ENCODE results near the gene MYO16. TPM values are rescaled to one million over a fixed set of nuclear protein-coding genes. Genes with fewer than 3 reads are reported as not detected.

MYO16 gene
- total RNA-seq, 1 experiment from 2014 or later: 0.36 TPM

DNA sequence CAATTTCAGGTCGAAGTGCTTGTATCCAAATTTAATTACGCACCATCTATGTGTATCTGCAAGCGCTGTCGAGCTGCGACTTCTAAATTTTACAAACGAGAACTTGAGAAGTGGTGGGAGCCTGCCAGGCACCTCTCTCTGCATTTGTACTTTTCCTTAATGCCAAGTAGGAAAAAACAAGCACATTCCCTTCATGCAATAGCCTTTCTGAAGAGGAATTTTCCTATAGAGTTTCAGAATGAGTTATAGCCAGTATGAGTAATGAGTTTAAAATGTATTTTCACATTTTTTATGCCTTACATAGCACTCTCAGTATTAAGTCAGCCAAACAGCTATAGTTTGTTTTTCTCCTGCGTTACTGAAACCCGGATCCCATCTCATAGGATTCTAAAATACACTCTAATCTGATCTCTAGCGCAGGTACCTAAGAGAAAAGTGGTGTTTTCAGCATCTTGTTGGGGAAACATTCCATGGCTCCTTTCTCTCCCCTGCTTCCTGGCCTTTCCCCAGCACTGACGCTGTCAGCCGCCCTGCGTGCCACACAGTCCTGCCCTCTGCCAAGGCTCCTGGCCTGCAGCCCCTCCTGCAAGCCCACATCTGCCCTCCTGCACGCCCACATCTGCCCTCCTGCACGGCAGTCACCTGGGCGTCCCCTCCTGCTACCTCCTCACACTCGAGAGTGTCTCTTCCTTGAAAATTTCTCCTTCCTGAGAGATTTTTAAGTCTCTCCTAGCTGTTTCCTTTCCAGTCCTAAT, 526.9 kb downstream of the MYO16 start:
- peak; percentile 78 for DNase-seq
- no peaks in the 10 kb centered on the region for H3K9me3 ChIP-seq
- no peak overlapping the region; the same call in 1 of the 2 replicates for H3K4me3 ChIP-seq

DNA sequence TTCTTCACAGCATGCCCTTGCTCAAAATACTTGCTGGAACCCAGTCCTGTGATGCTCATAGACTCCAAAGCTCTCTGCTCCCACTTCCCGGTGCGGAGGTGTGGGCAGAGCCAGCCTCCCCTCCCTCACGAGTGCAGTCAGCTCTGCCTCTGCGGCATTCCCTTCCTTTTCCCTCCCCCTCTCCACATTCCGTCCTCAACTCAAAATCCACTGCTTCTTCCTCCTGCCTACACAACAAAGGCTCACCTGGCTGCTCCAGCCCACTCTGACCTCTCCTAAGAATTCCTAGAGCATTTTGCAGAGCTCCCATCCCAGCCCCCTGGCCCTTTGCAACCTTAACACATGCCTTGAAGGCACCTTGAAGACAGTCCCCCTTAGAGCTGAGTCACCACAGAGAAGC, 527.9 kb downstream of the MYO16 start:
- Histone ChIP-seq H3K27me3 (no peaks in the 10 kb centered on the region), H3K4me3 (no peak overlapping the region), H3K9me3 (no peaks in the 10 kb centered on the region), H3K36me3 (no peaks in the 10 kb centered on the region)
- no peak for DNase-seq

More for the DNA sequence above, 526.9 kb downstream of the MYO16 start:
- Histone ChIP-seq H3K36me3 (no peaks in the 10 kb centered on the region), H3K27me3 (no peaks in the 10 kb centered on the region)

DNA sequence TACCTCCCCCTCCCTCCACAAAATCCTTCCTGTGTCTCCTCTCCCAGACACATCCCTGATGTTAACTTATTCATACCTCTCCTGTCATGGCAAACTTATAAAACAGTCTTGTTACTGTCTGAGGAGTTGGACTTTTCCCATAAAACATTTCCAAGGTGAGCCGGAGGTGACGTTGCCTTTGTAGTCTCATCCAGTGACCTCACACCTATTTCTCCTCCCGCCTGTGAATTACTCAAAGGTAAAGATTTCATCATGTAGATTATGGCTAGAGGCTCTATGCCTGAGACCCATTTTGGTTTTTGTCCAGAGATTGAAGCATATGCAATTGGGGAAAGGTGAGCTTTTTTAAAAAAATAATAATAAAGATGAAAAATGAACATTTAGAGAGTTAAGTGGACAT, 529.0 kb downstream of the MYO16 start:
- no peak overlapping the region for H3K4me3 ChIP-seq
- no peaks in the 10 kb centered on the region for H3K36me3 ChIP-seq
- no peak for DNase-seq
- no peaks in the 10 kb centered on the region for H3K9me3 ChIP-seq
- H3K27me3 ChIP-seq: no peaks in the 10 kb centered on the region

DNA sequence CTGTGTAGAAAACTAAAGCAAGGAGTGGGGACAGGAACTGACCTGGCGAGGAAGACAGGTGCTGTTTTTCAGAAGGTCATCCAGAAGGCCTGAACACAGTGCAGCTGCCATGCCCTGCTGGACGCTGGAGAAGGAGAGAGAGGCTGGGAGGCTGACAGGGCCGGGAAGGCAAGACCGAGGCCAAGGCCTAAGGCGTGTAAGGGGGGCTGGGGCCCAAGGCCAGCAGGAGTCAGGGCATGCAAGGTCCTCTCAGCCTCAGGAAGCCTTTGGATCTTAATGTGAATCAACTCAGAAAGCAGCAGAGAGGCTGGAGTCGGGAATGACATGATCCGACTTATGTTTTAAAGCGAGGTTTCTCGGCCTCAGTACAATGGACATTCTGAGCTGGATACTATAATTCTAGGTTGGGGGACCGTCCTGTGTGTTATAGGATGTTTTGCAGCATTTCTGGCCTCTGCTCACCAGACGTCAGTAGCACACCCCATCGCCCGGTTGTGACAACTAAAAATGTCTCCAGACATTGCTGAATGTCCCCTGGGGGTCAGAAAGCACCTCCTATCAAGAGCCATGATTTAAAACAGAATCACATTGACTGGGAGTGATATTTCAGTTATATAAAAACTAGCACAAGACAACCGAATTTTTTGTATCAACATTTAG, 530.4 kb downstream of the MYO16 start:
- DNase-seq: no peak
- Histone ChIP-seq H3K4me3 (no peak overlapping the region), H3K27me3 (no peaks in the 10 kb centered on the region), H3K36me3 (no peaks in the 10 kb centered on the region), H3K9me3 (no peaks in the 10 kb centered on the region)

DNA sequence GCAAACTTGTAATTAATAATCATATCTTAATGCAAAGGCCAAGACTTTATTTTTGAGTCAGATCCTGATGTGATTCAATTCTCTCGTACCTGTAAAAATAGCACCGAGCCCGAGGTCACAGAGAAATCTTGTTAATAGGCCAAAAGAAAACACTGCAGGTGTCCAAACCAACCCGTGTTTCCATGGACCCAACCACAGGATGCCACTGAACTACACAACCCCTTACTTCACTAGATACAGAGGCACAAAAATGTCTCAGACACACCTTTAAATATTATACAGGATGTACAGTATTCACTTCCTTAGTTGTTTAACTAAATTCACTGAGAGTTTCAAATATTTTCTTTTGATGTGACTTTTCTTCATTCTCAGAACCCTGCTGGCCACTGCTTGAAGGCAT, 530.9 kb downstream of the MYO16 start:
- H3K9me3 ChIP-seq: no peaks in the 10 kb centered on the region
- no peaks in the 10 kb centered on the region for H3K27me3 ChIP-seq
- no peak overlapping the region for H3K4me3 ChIP-seq
- no peaks in the 10 kb centered on the region for H3K36me3 ChIP-seq
- no peak for DNase-seq

DNA sequence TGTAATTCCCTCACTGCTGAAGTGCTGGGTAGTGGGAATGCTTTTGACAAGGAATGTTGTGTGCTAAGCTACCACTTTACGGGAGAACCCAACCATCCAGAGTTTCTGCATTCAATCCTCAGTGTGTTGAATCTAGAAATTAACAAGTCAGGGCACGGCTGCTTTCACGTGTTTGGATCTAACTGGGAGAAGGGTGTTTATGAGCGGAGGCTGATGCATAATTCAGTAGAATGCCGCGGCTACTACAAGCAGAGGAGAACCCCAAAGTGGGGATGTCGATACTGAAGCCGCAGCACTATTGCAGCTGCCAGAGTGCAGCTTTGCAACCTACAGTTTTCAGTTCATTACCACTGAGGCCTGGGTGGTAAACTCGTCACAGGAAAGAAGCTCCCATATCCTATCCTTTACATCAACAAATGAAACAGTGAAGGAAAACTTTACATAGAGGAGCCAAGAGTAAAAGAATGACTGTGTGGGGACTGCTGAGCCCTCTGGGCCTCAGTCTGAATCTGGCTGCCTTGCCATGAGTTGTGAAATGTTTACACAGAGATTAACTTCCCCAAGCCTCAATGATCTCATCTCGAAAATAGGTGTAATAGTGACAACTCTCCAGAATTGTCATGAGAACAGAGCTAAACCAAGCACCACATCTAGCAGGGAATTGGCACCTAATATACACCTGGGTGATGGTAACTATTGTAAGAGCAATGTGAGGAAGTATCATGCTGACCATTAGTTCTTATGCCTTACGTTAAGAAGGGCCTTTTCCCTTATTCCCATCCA, 531.7 kb downstream of the MYO16 start:
- DNase-seq: no peak

DNA sequence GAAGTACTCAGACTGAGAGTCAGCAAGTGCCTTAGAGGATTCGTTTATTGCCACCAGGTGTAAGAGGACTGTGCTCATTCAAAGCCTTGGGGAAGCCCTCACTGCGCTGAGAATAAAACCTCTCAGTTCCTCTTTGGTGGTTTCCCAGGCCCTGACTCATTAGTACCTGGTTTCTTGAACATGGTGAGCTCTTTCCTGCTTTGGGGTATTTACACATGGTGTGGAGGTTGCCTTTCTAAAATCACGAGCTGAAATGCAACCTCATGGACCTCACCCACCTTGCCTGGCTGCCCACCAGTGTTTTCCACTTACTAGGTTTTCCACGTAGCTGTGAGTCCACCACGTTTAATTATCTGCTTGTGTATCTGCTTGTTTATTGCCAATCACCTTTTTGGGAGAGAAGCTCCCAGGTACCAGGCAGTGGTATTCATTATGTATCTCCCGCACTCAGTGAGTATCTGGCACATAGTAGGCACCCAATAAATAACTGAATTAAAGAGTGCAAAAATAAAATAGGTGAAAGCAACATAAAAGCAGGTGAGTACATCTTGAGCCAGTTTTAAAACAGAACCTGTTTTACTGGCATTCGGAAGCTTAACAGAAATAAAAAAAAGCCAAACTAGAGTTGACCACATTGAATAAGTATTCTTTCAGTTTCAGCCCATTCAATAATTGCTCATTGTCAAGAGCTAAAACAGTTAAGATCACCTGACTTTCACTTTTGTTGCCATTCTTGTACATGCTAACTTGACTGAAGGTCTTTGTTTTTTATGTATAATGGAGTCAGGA, 533.0 kb downstream of the MYO16 start:
- no peaks in the 10 kb centered on the region for H3K9me3 ChIP-seq
- no peaks in the 10 kb centered on the region for H3K27me3 ChIP-seq
- DNase-seq: no peak
- H3K4me3 ChIP-seq: no peak overlapping the region
- no peaks in the 10 kb centered on the region for H3K36me3 ChIP-seq

More for the DNA sequence above, 531.7 kb downstream of the MYO16 start:
- Histone ChIP-seq H3K4me3 (no peak overlapping the region), H3K9me3 (no peaks in the 10 kb centered on the region), H3K36me3 (no peaks in the 10 kb centered on the region), H3K27me3 (no peaks in the 10 kb centered on the region)

DNA sequence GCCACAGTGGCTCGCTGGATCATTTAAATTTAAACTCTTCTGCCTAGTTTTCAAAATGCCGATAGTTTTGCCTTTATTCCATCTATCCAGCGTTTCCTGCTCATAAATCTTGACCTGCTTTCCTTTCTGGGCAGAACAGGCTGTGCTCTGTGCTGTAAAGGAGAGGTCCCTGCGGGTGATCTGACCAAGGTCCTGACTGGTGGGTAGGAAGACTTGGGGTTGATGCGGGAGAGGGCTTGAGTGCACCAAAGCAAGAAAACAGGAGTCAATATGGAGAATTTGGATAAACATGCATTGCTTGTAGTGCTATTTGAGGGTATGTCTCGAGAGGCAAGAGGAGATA, 533.6 kb downstream of the MYO16 start:
- Histone ChIP-seq H3K36me3 (no peaks in the 10 kb centered on the region), H3K27me3 (no peaks in the 10 kb centered on the region), H3K9me3 (no peaks in the 10 kb centered on the region), H3K4me3 (no peak overlapping the region)
- no peak for DNase-seq

DNA sequence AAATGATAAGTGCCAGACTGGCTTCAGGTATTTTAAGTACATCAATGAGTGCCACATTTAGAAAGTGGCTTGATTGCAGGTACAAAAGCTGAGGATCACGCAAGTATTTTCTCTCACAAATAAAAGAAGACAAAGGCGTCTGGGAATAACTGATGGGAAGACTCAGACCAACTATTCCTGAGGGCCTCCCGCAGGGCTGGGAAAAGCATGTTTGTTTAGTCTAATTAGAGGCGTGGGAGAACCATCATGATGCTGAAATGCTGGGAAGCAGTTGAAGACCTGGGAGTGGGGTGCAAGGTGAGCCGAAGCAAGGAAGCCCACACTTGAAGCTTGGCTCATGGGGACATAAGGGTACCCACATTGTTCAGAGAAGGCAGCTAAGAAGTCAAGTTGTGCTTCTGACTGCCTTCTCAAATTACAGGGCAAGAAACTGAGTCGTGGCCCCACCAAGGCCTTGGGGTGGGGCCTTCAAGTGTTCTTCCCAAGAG, 536.0 kb downstream of the MYO16 start:
- no peak for DNase-seq
- no peaks in the 10 kb centered on the region for H3K36me3 ChIP-seq

DNA sequence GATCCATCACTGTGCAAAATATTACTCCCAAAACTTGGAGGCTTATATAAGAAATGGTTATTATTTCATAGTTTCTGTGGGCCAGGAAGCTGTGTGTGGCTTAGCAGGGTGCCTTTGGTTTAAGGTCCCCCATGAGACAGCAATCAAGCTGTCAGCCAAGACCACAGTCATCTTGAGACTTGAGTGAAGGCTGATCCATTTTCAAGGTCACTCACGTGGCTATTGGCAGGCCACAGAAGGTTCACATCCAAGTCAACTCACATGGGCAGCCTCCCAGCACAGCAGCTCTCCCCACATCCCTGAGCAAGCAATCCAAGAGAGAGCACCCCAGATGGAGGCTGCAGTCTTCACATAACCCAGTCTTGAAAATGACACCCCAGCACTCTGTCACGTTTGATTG, 537.4 kb downstream of the MYO16 start:
- H3K36me3 ChIP-seq: no peaks in the 10 kb centered on the region
- H3K4me3 ChIP-seq: no peak overlapping the region
- no peaks in the 10 kb centered on the region for H3K27me3 ChIP-seq
- H3K9me3 ChIP-seq: no peaks in the 10 kb centered on the region
- peak; percentile 32 for DNase-seq

More for the DNA sequence above, 536.0 kb downstream of the MYO16 start:
- Histone ChIP-seq H3K27me3 (no peaks in the 10 kb centered on the region), H3K9me3 (no peaks in the 10 kb centered on the region), H3K4me3 (no peak overlapping the region)

DNA sequence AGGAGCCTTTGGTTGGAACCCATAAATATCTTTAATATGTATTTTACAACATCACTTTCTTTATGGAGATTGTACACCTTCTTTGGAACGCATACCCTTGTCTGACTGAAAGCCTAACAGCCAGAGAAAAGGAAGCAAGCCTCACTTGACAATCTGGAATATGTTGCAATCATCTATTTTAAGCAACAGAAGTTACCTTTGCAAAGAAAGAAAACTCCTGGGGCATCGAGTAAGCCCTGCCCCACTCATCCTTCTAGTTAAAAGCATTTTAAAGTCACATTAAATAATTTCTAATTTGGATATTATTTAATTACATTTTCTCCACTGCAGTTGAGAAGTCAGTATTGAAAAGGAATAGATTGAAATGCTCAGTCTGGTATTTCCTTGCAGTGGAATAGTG, 542.7 kb downstream of the MYO16 start:
- H3K36me3 ChIP-seq: no peaks in the 10 kb centered on the region
- DNase-seq: no peak
- no peaks in the 10 kb centered on the region for H3K9me3 ChIP-seq
- H3K27me3 ChIP-seq: no peaks in the 10 kb centered on the region
- H3K4me3 ChIP-seq: no peak overlapping the region

DNA sequence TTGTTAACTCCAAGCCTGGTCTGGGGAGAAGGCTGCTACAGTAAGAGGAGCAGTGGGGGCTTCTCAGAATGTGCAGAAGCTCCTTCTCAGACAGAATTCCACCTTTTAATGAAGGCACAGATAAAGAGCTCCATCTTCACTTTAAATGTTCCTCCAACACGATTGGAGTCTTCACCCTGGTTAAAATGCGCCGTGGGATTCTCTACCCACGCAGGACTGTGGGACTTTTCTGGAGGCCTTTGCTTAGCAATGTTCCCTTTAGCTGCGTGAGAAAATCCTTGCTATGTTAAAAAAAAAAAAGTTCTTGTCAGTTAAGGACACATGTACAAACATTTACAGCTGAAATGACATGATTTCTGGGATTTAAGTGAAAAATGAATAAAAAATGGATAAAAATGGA, 546.3 kb downstream of the MYO16 start:
- no peak overlapping the region for H3K4me3 ChIP-seq
- H3K27me3 ChIP-seq: no peaks in the 10 kb centered on the region
- DNase-seq: no peak
- no peaks in the 10 kb centered on the region for H3K36me3 ChIP-seq
- H3K9me3 ChIP-seq: no peaks in the 10 kb centered on the region

DNA sequence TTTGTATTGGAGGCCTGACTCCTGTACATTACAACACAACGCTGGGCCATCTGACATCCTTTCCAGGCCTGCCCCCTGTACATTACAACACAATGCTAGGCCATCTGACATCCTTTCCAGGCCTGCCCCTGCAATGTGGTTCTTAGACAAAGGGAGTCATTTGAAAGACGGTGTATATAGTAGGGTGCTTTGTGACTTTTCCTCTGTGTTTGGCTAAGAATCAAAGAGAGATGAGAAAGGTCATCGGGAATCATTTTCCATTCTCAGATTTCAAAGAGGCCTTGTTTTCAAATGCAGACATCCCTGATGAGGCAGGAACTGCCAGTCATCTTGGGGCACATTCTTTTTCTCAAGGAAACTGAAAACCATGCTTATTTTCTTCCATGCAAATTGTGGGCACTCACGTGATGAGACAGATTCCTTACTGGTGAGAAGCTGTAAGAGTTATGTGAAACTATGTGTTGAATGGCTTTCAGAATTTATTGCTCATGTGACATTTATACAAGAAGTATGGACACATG, 551.6 kb downstream of the MYO16 start:
- Histone ChIP-seq H3K9me3 (no peaks in the 10 kb centered on the region), H3K27me3 (no peaks in the 10 kb centered on the region)

DNA sequence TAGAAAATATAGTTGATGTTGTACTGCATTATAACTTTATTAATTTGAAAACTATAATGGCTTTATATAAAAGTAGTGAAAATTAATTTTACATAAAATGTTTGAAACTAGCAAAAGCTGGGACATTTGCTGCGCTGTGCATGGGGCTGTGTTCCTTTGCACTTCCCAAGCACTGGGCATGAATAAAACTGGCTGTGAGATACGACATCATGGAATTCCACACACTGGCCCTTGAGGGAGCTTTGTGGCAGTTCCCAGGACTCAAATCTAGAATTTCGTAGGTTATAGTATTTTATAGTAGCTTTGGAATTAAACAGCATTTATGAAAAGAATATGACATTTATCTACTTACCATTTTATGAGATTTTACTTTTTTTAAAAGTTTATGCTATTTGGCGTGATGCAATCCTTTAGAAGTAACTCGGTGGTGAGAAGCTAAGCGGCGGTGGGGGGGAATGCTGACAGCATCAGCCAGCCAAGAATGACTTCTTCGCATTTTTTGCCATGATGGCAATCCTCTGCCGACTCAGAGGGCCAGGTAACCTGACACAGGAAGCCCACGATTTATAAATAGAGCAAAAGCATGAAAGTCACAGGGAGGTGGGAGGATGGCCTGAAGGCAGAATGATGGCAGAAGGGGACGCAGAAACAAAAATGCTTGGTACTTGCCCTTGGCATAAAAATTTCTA, 553.5 kb downstream of the MYO16 start:
- Histone ChIP-seq H3K27me3 (no peaks in the 10 kb centered on the region), H3K4me3 (no peak overlapping the region), H3K36me3 (no peaks in the 10 kb centered on the region), H3K9me3 (no peaks in the 10 kb centered on the region)
- no peak for DNase-seq

More for the DNA sequence above, 551.6 kb downstream of the MYO16 start:
- DNase-seq: no peak
- Histone ChIP-seq H3K4me3 (no peak overlapping the region), H3K36me3 (no peaks in the 10 kb centered on the region)

DNA sequence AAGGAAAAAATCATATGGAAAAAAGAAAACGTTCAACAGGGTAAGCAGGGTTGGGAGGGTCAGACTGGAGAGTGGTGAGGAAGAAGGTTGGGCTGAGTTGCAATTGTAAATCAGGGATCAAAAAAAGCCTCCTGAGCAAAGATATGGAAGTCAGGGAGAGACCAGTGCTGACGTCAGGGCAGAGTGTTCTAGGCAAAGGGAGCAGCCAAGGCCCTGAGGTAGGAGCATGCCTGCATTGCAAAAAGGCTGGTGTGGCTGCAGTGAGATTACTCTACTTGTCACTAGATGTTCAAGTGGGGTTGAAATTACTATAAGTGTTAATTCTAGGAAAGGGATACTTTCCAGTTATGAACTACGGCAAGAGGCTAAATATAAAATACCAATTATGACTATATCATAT, 562.0 kb downstream of the MYO16 start:
- H3K36me3 ChIP-seq: no peaks in the 10 kb centered on the region
- no peak overlapping the region for H3K4me3 ChIP-seq
- no peak for DNase-seq
- no peaks in the 10 kb centered on the region for H3K9me3 ChIP-seq
- H3K27me3 ChIP-seq: no peaks in the 10 kb centered on the region

DNA sequence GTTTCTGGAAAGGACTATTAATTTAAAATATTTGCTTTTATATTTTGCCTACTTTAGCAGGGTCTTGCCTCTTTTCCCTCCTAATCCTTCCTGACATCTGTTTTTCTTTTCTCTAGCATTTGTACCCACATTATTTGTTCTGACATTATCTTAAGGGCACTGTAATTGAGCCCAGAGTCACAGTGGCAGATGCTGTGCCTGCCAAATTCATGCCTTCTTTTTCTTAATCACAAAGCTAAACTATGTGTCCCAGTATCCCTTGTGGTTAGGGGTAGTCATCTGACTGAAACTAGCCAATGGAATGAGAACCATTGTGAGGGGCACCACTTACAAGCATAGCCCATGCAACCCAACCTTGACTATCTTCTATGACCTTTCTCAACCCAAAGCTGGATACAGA, 562.9 kb downstream of the MYO16 start:
- DNase-seq: no peak
- Histone ChIP-seq H3K4me3 (no peak overlapping the region), H3K9me3 (no peaks in the 10 kb centered on the region), H3K27me3 (no peaks in the 10 kb centered on the region), H3K36me3 (no peaks in the 10 kb centered on the region)
